ENCODE data around the gene ANXA2.

ANXA2 gene

GRCh38 chr15:60307034-60307433 is 90.8 kb downstream of the ANXA2 start:
- no peak for FAIRE-seq
- no peak for DNase-seq (ENCODE audit: insufficient read length)
- no peak for TF ChIP-seq POLR2A (IDR thresholded peaks at IDR 0.05; ENCODE audit: low read depth, low read length)
- no peak for TF ChIP-seq TAF1 (IDR thresholded peaks at IDR 0.05; ENCODE audit: borderline replicate concordance, low read depth, low read length)
- TF ChIP-seq POLR2AphosphoS5 (IDR thresholded peaks at IDR 0.05; ENCODE audit: low read depth, low read length), result no peak

- DNase-seq (ENCODE audit: insufficient read length) (no peak), FAIRE-seq (no peak)
- no peak for TF ChIP-seq TAF1 (IDR thresholded peaks at IDR 0.05; ENCODE audit: borderline replicate concordance, low read depth, low read length)
Measured at GRCh38 chr15:60301024-60301423, 96.8 kb downstream of the ANXA2 start.

GRCh38 chr15:60299452-60300047 is 98.2 kb downstream of the ANXA2 start:
- DNase-seq (ENCODE audit: insufficient read length) (no peak), FAIRE-seq (no peak)
- no peak for TF ChIP-seq POLR2A (IDR thresholded peaks at IDR 0.05; ENCODE audit: low read depth, low read length)
- TF ChIP-seq TAF1 (IDR thresholded peaks at IDR 0.05; ENCODE audit: borderline replicate concordance, low read depth, low read length), result no peak
- TF ChIP-seq POLR2AphosphoS5 (IDR thresholded peaks at IDR 0.05; ENCODE audit: low read depth, low read length), result no peak

Data from GM12892 (cell line).